Measurements from ENCODE around the gene TUBGCP2.

TUBGCP2 gene

DNA sequence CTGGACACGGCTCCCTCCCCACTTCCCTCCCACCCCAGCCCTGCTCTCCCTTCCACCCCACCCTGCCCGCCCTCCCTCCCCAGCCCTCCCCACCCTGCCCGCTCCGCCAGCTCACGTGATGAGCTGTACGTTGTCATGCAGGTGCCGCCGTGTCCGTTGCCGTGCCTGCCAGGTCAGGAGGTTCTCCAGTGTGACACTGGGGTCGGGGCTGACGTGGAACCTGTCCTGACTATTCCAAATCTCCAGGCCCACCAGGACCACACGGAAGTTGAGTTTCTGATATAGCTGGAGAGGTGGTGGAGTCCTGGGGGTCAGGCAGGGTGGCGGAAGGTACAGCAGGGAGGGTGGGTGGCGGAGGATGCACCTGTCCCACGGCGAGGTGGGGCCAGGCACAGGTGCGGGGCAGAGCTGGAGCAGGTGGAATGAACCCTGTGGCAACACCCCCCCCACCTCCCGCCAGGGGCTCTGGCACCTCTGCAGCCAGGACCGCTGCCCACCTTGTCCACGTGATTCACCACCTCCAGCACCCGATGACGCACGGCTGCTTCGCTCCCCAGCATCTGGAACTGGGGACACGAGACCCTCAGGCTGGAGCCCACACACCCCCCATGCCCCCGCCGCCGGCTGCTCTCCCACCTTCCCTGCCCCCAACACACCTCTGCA, 36.2 kb downstream of the TUBGCP2 start:
- H3K79me1 ChIP-seq (ENCODE audit: low read length): no peaks in the 10 kb centered on the region
- H3K4me2 ChIP-seq (ENCODE audit: low read length): no peak overlapping the region
- no peak overlapping the region for H2BK5ac ChIP-seq (ENCODE audit: low read length)
- no peak overlapping the region for H2BK120ac ChIP-seq (ENCODE audit: low read depth, low read length)
- WGBS (ENCODE audit: extremely low coverage, insufficient coverage, low lambda C conversion rate): no CpG with 5 or more reads among the region's 29 CpGs
- H3K4me1 ChIP-seq (ENCODE audit: control insufficient read depth, low read depth, low read length): no peaks in the 10 kb centered on the region
- no peaks in the 10 kb centered on the region for H3K36me3 ChIP-seq (ENCODE audit: control insufficient read depth, insufficient read depth, low read length)
- H3K27ac ChIP-seq (ENCODE audit: low read depth, low read length): no peak overlapping the region
- H2BK15ac ChIP-seq (replicated peaks; ENCODE audit: low read depth): no peak overlapping the region
- no peak overlapping the region for H2AK5ac ChIP-seq (ENCODE audit: low read length)
- H3K4me3 ChIP-seq (ENCODE audit: low read length): no peak overlapping the region
- no peaks in the 10 kb centered on the region for H3K27me3 ChIP-seq (ENCODE audit: insufficient read depth, low read length, poor library complexity)
- no peak overlapping the region for H3K9ac ChIP-seq (ENCODE audit: low read length)
- no peak overlapping the region for H4K5ac ChIP-seq (ENCODE audit: low read length)
- H4K8ac ChIP-seq (ENCODE audit: low read depth, low read length): no peak overlapping the region
- no peaks in the 10 kb centered on the region for H3K79me2 ChIP-seq (ENCODE audit: control insufficient read depth, insufficient read depth, low read length)
- no peak overlapping the region for H3K23ac ChIP-seq (ENCODE audit: low read length)
- no peak overlapping the region for H3K56ac ChIP-seq (ENCODE audit: low read length)
- no peak overlapping the region for H3K18ac ChIP-seq (ENCODE audit: low read length)
- no peak for DNase-seq
- no peak overlapping the region for H3K4ac ChIP-seq (ENCODE audit: low read depth, low read length)

DNA sequence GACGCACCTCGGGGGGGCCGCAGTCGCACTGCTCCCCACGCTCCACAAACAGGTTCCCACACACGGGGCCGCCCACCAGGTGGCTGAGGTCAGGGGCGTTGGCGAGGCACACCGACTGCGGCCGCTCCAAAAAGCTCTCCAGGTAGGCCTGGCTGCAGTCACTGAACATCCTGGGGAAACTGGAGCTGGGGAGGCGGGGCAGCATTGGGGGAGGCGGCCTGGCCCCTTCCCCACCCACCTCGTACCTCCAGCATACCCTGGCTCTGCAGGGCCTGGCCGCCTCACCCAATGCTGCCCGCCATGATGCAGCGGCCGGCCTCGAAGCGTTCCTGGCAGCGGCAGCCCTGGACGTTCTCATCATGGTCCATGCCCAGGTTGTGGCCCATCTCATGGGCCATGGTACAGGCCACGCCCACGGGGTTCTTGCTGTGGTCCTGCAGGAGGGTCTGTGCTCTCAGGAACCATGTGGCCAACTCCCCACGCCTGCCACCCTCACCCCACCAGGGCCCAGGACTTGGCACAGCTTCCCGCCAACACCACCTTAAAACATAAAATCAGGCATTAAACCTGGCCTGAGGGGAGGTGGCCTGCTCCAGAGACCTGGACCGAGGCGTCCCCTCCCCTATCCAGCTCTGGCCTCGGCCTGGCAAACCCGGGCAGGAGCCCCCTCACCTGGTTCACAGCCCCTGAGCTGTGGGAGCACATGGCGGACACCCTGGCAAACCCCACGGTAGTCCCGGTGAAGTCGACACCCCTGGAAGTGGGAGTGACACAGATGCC, 37.0 kb downstream of the TUBGCP2 start:
- WGBS (ENCODE audit: extremely low coverage, insufficient coverage, low lambda C conversion rate): no CpG with 5 or more reads among the region's 35 CpGs
- Histone ChIP-seq H4K8ac (ENCODE audit: low read depth, low read length) (no peak overlapping the region), H3K79me1 (ENCODE audit: low read length) (no peaks in the 10 kb centered on the region), H2BK120ac (ENCODE audit: low read depth, low read length) (no peak overlapping the region), H3K9ac (ENCODE audit: low read length) (no peak overlapping the region), H3K4me2 (ENCODE audit: low read length) (no peak overlapping the region), H3K27me3 (ENCODE audit: insufficient read depth, low read length, poor library complexity) (no peaks in the 10 kb centered on the region), H3K4ac (ENCODE audit: low read depth, low read length) (no peak overlapping the region), H4K5ac (ENCODE audit: low read length) (no peak overlapping the region), H3K79me2 (ENCODE audit: control insufficient read depth, insufficient read depth, low read length) (no peaks in the 10 kb centered on the region), H3K27ac (ENCODE audit: low read depth, low read length) (no peak overlapping the region), H3K36me3 (ENCODE audit: control insufficient read depth, insufficient read depth, low read length) (no peaks in the 10 kb centered on the region), H3K4me3 (ENCODE audit: low read length) (no peak overlapping the region), H2AK5ac (ENCODE audit: low read length) (no peak overlapping the region), H3K56ac (ENCODE audit: low read length) (no peak overlapping the region), H2BK5ac (ENCODE audit: low read length) (no peak overlapping the region), H3K18ac (ENCODE audit: low read length) (no peak overlapping the region), H3K4me1 (ENCODE audit: control insufficient read depth, low read depth, low read length) (no peaks in the 10 kb centered on the region), H2BK15ac (replicated peaks; ENCODE audit: low read depth) (no peak overlapping the region), H3K23ac (ENCODE audit: low read length) (no peak overlapping the region)
- DNase-seq: no peak

DNA sequence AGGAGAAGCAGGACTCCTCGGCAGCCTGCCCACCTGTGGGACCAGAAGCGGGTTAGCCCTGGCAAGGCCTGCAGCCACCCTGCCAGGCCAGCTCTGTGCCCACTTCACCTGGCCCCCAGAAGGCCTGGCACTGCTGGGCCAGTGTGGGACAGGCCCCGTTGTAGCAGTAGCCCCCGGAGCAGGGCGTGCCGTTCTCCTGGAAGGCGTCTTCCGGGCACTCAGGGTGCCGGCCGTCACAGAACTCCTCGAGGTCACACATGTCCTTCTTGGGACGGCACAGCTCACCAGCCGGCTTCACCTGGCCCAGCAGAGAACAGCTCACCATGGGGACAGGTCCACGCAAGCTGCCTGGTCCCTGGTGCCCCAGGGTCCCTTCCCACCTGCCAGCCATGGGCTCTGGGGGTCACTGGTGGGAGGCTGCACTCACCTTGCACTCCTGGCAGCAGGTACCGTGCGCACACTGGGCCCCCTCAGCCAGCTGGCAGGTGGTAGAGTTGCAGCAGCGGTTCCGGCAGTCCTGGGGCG, 37.8 kb downstream of the TUBGCP2 start:
- WGBS (ENCODE audit: extremely low coverage, insufficient coverage, low lambda C conversion rate): no CpG with 5 or more reads among the region's 19 CpGs

DNA sequence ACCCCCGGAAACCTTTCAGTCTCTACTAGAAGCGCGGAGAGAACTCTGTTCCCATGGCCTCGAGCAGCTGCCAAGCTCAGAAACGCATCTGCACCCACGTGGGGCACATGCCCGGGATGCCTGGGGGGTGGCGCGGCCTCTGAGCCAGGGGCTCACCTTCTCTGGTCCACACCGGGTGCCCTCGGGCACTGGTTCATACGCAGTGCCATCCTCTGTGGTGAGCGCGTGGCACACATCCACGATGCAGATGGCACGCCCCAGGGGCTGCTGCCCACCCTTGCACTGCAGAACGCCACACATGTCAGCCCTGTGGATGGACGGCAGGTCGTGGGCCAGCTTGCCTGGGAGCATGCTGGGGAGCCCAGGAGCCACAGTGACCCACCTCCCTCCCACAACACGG, 38.5 kb downstream of the TUBGCP2 start:
- H3K4me2 ChIP-seq (ENCODE audit: low read length): no peak overlapping the region
- H4K5ac ChIP-seq (ENCODE audit: low read length): no peak overlapping the region
- H3K9ac ChIP-seq (ENCODE audit: low read length): no peak overlapping the region
- H2BK15ac ChIP-seq (replicated peaks; ENCODE audit: low read depth): no peak overlapping the region
- no peaks in the 10 kb centered on the region for H3K4me1 ChIP-seq (ENCODE audit: control insufficient read depth, low read depth, low read length)
- H3K23ac ChIP-seq (ENCODE audit: low read length): no peak overlapping the region
- H2BK5ac ChIP-seq (ENCODE audit: low read length): no peak overlapping the region
- H2BK120ac ChIP-seq (ENCODE audit: low read depth, low read length): no peak overlapping the region
- no peak for DNase-seq
- H3K79me1 ChIP-seq (ENCODE audit: low read length): no peaks in the 10 kb centered on the region
- H3K4me3 ChIP-seq (ENCODE audit: low read length): no peak overlapping the region
- no peak overlapping the region for H3K56ac ChIP-seq (ENCODE audit: low read length)
- H3K79me2 ChIP-seq (ENCODE audit: control insufficient read depth, insufficient read depth, low read length): no peaks in the 10 kb centered on the region
- no peak overlapping the region for H3K27ac ChIP-seq (ENCODE audit: low read depth, low read length)
- no peak overlapping the region for H4K8ac ChIP-seq (ENCODE audit: low read depth, low read length)
- no peak overlapping the region for H3K4ac ChIP-seq (ENCODE audit: low read depth, low read length)
- H3K36me3 ChIP-seq (ENCODE audit: control insufficient read depth, insufficient read depth, low read length): no peaks in the 10 kb centered on the region
- H3K27me3 ChIP-seq (ENCODE audit: insufficient read depth, low read length, poor library complexity): no peaks in the 10 kb centered on the region
- no CpG with 5 or more reads among the region's 20 CpGs for WGBS (ENCODE audit: extremely low coverage, insufficient coverage, low lambda C conversion rate)
- H2AK5ac ChIP-seq (ENCODE audit: low read length): no peak overlapping the region
- H3K18ac ChIP-seq (ENCODE audit: low read length): no peak overlapping the region

More for the DNA sequence above, 37.8 kb downstream of the TUBGCP2 start:
- Histone ChIP-seq H3K56ac (ENCODE audit: low read length) (no peak overlapping the region), H2AK5ac (ENCODE audit: low read length) (no peak overlapping the region), H3K4me3 (ENCODE audit: low read length) (no peak overlapping the region), H3K4ac (ENCODE audit: low read depth, low read length) (no peak overlapping the region), H4K5ac (ENCODE audit: low read length) (no peak overlapping the region), H3K4me2 (ENCODE audit: low read length) (no peak overlapping the region), H2BK120ac (ENCODE audit: low read depth, low read length) (no peak overlapping the region), H3K18ac (ENCODE audit: low read length) (no peak overlapping the region), H3K36me3 (ENCODE audit: control insufficient read depth, insufficient read depth, low read length) (no peaks in the 10 kb centered on the region), H3K27ac (ENCODE audit: low read depth, low read length) (no peak overlapping the region), H4K8ac (ENCODE audit: low read depth, low read length) (no peak overlapping the region), H3K79me2 (ENCODE audit: control insufficient read depth, insufficient read depth, low read length) (no peaks in the 10 kb centered on the region), H3K4me1 (ENCODE audit: control insufficient read depth, low read depth, low read length) (no peaks in the 10 kb centered on the region), H3K27me3 (ENCODE audit: insufficient read depth, low read length, poor library complexity) (no peaks in the 10 kb centered on the region), H3K9ac (ENCODE audit: low read length) (no peak overlapping the region), H2BK5ac (ENCODE audit: low read length) (no peak overlapping the region), H2BK15ac (replicated peaks; ENCODE audit: low read depth) (no peak overlapping the region), H3K79me1 (ENCODE audit: low read length) (no peaks in the 10 kb centered on the region), H3K23ac (ENCODE audit: low read length) (no peak overlapping the region)
- DNase-seq: no peak

DNA sequence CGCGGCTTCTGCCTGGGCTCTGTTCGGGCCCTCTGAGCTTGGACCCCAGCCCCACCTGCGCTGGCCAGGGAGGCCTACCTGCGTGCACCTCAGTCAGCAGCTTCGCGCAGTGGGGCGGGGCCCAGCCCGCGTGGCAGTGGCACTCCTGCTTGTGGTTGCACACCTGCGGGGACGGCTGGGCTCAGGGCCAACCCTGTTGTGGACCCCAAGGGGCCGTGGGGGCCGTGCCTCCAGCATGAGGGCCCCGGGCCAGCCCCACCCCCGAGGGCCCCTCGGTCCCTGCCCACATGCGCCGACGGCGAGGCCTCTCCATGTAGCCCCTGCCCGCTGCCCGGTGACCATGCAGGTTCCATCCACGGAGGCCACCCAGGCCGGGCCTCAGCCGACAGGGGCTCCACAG, 39.3 kb downstream of the TUBGCP2 start:
- H2BK120ac ChIP-seq (ENCODE audit: low read depth, low read length): no peak overlapping the region
- no CpG with 5 or more reads among the region's 26 CpGs for WGBS (ENCODE audit: extremely low coverage, insufficient coverage, low lambda C conversion rate)
- H3K27ac ChIP-seq (ENCODE audit: low read depth, low read length): no peak overlapping the region
- H4K8ac ChIP-seq (ENCODE audit: low read depth, low read length): no peak overlapping the region
- H2BK15ac ChIP-seq (replicated peaks; ENCODE audit: low read depth): no peak overlapping the region
- H3K79me1 ChIP-seq (ENCODE audit: low read length): no peaks in the 10 kb centered on the region
- H2AK5ac ChIP-seq (ENCODE audit: low read length): no peak overlapping the region
- no peak overlapping the region for H3K23ac ChIP-seq (ENCODE audit: low read length)
- no peak overlapping the region for H2BK5ac ChIP-seq (ENCODE audit: low read length)
- no peak overlapping the region for H3K4me3 ChIP-seq (ENCODE audit: low read length)
- H3K4me2 ChIP-seq (ENCODE audit: low read length): no peak overlapping the region
- no peak overlapping the region for H3K9ac ChIP-seq (ENCODE audit: low read length)
- no peaks in the 10 kb centered on the region for H3K36me3 ChIP-seq (ENCODE audit: control insufficient read depth, insufficient read depth, low read length)
- no peak overlapping the region for H4K5ac ChIP-seq (ENCODE audit: low read length)
- H3K4ac ChIP-seq (ENCODE audit: low read depth, low read length): no peak overlapping the region
- DNase-seq: no peak
- H3K18ac ChIP-seq (ENCODE audit: low read length): no peak overlapping the region
- H3K27me3 ChIP-seq (ENCODE audit: insufficient read depth, low read length, poor library complexity): no peaks in the 10 kb centered on the region
- H3K79me2 ChIP-seq (ENCODE audit: control insufficient read depth, insufficient read depth, low read length): no peaks in the 10 kb centered on the region
- H3K56ac ChIP-seq (ENCODE audit: low read length): no peak overlapping the region
- H3K4me1 ChIP-seq (ENCODE audit: control insufficient read depth, low read depth, low read length): no peaks in the 10 kb centered on the region

All from mesendoderm (in vitro differentiated cells).